ENCODE results near the gene TRPM1. TPM values are rescaled to one million over a fixed set of nuclear protein-coding genes. Genes with fewer than 3 reads are reported as not detected.
"Not testable (repeated sequence)": the region's sequence is repeated elsewhere in the genome, so short reads cannot be mapped to it uniquely, and the experiment has no call there.

The TRPM1 gene
- total RNA-seq, 1 donor from 2014 or later = not detected

- no peaks in the 10 kb centered on the region for H3K27me3 Mint-ChIP-seq (ENCODE audit: unreplicated experiment)
- H3K4me3 Mint-ChIP-seq (ENCODE audit: unreplicated experiment) = no peak overlapping the region
- no peak overlapping the region for H3K27ac Mint-ChIP-seq (ENCODE audit: unreplicated experiment)
- TF ChIP-seq, protein P1, sequence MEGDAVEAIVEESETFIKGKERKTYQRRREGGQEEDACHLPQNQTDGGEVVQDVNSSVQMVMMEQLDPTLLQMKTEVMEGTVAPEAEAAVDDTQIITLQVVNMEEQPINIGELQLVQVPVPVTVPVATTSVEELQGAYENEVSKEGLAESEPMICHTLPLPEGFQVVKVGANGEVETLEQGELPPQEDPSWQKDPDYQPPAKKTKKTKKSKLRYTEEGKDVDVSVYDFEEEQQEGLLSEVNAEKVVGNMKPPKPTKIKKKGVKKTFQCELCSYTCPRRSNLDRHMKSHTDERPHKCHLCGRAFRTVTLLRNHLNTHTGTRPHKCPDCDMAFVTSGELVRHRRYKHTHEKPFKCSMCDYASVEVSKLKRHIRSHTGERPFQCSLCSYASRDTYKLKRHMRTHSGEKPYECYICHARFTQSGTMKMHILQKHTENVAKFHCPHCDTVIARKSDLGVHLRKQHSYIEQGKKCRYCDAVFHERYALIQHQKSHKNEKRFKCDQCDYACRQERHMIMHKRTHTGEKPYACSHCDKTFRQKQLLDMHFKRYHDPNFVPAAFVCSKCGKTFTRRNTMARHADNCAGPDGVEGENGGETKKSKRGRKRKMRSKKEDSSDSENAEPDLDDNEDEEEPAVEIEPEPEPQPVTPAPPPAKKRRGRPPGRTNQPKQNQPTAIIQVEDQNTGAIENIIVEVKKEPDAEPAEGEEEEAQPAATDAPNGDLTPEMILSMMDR (IDR thresholded peaks at IDR 0.05) = no peak
- no peak for DNase-seq (ENCODE audit: extremely low spot score, unreplicated experiment)
- H3K36me3 Mint-ChIP-seq (ENCODE audit: unreplicated experiment) = no peaks in the 10 kb centered on the region
- H3K9me3 Mint-ChIP-seq (ENCODE audit: unreplicated experiment) = no peaks in the 10 kb centered on the region
- H3K4me1 Mint-ChIP-seq (ENCODE audit: unreplicated experiment) = peaks cover 7% of the 10 kb centered on the region
Observed at GRCh38 chr15:31096563-31096962, 5.0 kb downstream of the TRPM1 start.

- Mint-ChIP-seq H3K36me3 (ENCODE audit: unreplicated experiment) (no peaks in the 10 kb centered on the region), H3K9me3 (ENCODE audit: unreplicated experiment) (no peaks in the 10 kb centered on the region), H3K4me1 (ENCODE audit: unreplicated experiment) (peaks cover 10% of the 10 kb centered on the region), H3K27me3 (ENCODE audit: unreplicated experiment) (no peaks in the 10 kb centered on the region), H3K27ac (ENCODE audit: unreplicated experiment) (no peak overlapping the region), H3K4me3 (ENCODE audit: unreplicated experiment) (no peak overlapping the region)
- TF ChIP-seq, protein P1 (IDR thresholded peaks at IDR 0.05) = no peak
- DNase-seq (ENCODE audit: extremely low spot score, unreplicated experiment) = no peak
Observed at GRCh38 chr15:31091481-31091880, 10.0 kb downstream of the TRPM1 start.

DNA sequence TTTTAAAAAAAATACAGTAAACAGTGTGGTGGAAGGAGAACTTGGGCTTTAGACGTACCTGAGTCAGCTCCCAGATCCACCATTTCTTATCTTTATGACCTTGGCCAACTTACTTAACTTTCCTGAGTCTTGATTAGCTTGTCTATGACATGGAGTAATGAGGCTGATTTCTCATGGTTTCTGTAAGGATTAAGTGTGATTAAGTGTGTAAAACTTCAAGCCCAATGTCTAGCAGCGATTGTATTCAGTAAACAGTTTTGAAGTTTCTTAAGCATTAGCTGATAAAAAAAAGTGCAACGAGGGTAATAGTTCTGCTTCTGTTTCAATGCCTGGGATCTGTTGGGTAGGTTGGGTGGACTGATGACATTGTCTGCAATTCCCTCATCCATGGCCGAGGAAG is 10.8 kb downstream of the TRPM1 start:
- H3K4me3 Mint-ChIP-seq (ENCODE audit: unreplicated experiment) = no peak overlapping the region

DNA sequence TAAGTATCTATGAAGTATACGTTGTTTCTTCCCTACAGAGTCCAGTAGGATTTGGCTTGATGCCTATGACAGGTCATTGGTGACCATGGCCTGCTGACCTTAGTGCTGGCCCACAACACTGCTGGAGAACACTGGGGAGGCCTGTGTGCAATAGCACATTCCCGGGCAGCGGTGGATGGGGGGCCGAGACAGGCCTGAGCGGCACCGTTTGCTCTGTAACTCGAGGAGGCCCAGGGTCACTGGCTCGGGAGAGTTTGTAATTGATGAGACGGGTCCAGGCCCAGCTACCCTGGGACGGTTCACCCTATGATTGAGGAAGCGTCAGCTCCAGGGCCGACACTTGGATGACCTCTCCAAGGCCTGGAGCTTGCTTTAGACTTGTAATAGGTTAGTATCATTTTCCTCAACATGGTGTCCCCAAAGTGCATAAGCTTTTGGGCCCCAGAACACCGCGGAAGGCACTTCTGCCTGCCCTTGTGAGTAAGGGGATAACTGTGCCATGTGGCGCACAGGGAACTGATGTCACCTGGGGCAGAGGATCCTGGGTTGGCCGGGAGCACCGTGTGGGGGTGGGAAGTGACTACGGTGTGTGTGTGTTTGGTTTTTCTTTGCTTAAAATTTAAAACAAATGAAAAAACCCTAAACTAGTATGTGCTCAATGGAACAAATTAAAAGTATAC is 12.0 kb downstream of the TRPM1 start:
- Mint-ChIP-seq H3K4me3 (ENCODE audit: unreplicated experiment) (no peak overlapping the region), H3K4me1 (ENCODE audit: unreplicated experiment) (peaks cover 10% of the 10 kb centered on the region), H3K27ac (ENCODE audit: unreplicated experiment) (no peak overlapping the region), H3K27me3 (ENCODE audit: unreplicated experiment) (no peaks in the 10 kb centered on the region), H3K9me3 (ENCODE audit: unreplicated experiment) (no peaks in the 10 kb centered on the region), H3K36me3 (ENCODE audit: unreplicated experiment) (no peaks in the 10 kb centered on the region)
- DNase-seq (ENCODE audit: extremely low spot score, unreplicated experiment) = no peak
- TF ChIP-seq, protein P1 (IDR thresholded peaks at IDR 0.05) = no peak

More for the DNA sequence above, 10.8 kb downstream of the TRPM1 start:
- Mint-ChIP-seq H3K27me3 (ENCODE audit: unreplicated experiment) (no peaks in the 10 kb centered on the region), H3K36me3 (ENCODE audit: unreplicated experiment) (no peaks in the 10 kb centered on the region), H3K27ac (ENCODE audit: unreplicated experiment) (no peak overlapping the region), H3K4me1 (ENCODE audit: unreplicated experiment) (peaks cover 10% of the 10 kb centered on the region), H3K9me3 (ENCODE audit: unreplicated experiment) (no peaks in the 10 kb centered on the region)
- TF ChIP-seq, protein P1 (IDR thresholded peaks at IDR 0.05) = no peak
- no peak for DNase-seq (ENCODE audit: extremely low spot score, unreplicated experiment)

- no peaks in the 10 kb centered on the region for H3K9me3 Mint-ChIP-seq (ENCODE audit: unreplicated experiment)
- no peak overlapping the region for H3K4me3 Mint-ChIP-seq (ENCODE audit: unreplicated experiment)
- H3K27me3 Mint-ChIP-seq (ENCODE audit: unreplicated experiment) = no peaks in the 10 kb centered on the region
- H3K4me1 Mint-ChIP-seq (ENCODE audit: unreplicated experiment) = peaks cover 16% of the 10 kb centered on the region
- no peak for DNase-seq (ENCODE audit: extremely low spot score, unreplicated experiment)
- TF ChIP-seq, protein P1 (IDR thresholded peaks at IDR 0.05) = no peak
- no peak overlapping the region for H3K27ac Mint-ChIP-seq (ENCODE audit: unreplicated experiment)
- H3K36me3 Mint-ChIP-seq (ENCODE audit: unreplicated experiment) = no peaks in the 10 kb centered on the region
Observed at GRCh38 chr15:31088672-31089367, 12.7 kb downstream of the TRPM1 start.

- H3K4me3 Mint-ChIP-seq (ENCODE audit: unreplicated experiment); H3K27ac Mint-ChIP-seq (ENCODE audit: unreplicated experiment); H3K36me3 Mint-ChIP-seq (ENCODE audit: unreplicated experiment); H3K27me3 Mint-ChIP-seq (ENCODE audit: unreplicated experiment); H3K9me3 Mint-ChIP-seq (ENCODE audit: unreplicated experiment); DNase-seq (ENCODE audit: extremely low spot score, unreplicated experiment): not testable (repeated sequence)
- H3K4me1 Mint-ChIP-seq (ENCODE audit: unreplicated experiment) = peaks cover 19% of the 10 kb centered on the region
Observed at GRCh38 chr15:31088041-31088440, 13.5 kb downstream of the TRPM1 start.

Measured in osteocyte (in vitro differentiated cells).